HG03196 (cell line): ENCODE data around the gene TMCC3.

Experiments
- ATAC-seq: cut with Tn5 transposase; IDR thresholded peaks from one replicate; pipeline ENCODE4 v1.9.1; 2021; ENCODE audit not compliant: unreplicated experiment

TMCC3 gene

DNA sequence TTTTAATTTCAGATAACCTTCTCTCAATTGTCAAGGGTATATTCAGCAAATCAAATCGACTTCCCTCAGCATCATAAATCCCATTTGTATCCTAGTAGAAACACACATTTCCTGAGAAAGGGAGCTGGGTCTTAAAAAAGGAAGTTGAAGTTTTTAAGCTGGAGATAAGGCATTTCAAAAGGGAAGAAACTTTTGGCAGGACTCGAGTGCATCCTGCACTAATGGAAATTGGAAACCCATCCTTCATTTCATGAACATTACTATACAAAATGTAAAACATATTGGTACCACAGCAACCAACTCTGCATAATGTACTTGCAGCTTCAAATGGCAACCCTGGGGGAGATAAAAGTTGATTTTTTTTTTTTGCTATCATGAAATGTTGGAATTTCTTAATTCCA is 23.7 kb upstream of the TMCC3 start:
- no peak for ATAC-seq

DNA sequence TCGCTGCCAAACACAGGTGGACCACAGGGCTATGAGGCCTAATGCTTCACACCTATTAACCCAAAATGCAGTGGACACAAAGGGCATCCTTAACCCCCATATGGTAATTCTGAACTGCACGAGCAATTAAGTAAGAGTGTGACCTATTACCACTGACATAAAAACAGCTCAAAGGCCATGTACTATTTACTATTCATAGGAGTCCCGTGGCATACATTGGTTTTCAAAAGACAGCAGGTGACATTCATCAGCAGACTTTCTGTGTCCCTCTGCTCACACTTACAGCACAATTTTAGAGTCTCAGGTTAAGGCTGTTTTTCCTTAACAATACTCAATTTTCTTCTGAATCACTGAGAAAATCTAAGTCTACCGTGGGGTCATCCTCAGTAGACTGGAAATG is 23.1 kb upstream of the TMCC3 start:
- no peak for ATAC-seq

DNA sequence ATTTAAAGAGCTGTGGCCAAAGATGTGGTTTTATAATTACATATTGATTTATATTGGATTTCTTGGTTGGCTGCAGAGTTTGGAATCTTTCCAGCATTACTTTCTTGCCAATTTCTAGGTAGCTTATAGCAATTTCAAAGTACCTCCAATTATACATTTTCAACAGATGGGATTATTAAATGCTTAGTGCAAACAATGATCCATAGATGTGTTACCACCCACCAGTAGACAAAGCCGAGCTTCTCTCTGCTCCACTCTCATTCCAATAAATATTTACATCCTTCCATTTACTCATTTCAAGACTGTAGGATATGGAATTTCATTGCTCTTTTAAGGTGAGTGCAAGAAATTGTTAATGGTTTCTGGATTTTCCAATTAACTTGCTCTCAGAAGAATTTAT is 21.6 kb upstream of the TMCC3 start:
- no peak for ATAC-seq

- no peak for ATAC-seq
These were observed 20.5 kb upstream of the TMCC3 start for GRCh38 chr12:94670898-94671297.

DNA sequence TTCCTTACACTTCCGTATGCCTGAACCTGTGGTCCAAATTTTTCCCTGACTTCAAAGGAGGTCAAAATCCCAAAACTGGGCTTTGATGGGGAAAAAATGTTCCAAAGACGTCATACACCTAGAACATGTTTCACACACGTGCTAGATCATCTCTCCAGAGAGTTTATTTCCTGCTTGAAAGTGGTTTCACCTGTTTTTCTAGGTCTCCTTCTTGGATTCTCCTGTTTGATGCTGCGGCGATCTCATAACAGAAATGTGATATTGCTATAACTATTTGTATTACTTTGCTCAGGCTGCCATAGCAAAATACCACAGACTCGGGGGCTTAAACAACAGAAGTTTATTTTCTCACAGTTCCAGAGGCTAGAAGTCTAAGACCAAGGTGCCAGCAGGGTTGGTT is 19.7 kb upstream of the TMCC3 start:
- ATAC-seq = no peak

DNA sequence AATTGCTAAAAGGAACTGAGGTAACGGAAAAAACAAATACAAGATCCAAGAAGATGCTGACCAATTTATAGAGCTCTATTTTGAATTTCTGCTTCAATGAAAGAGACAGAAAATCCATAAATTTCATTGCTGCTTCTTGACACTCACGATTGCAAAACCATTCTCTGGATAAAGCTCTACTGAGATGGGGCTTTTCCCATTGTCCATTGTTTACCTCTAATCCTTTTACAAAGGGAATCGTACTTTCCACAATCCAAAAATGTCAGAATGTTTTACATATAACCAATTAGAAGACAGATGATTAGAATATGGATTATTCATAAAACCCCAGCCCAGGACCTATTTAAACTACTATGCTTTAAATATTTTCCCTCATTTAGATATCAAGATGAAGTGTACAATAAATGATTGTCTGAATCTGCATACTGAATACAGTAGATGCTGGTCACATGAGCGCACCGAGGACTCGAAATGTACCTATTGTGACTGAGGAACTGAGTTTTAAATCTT is 16.7 kb upstream of the TMCC3 start:
- ATAC-seq = no peak

GRCh38 chr12:94666158-94666557 is 15.8 kb upstream of the TMCC3 start:
- ATAC-seq = no peak

DNA sequence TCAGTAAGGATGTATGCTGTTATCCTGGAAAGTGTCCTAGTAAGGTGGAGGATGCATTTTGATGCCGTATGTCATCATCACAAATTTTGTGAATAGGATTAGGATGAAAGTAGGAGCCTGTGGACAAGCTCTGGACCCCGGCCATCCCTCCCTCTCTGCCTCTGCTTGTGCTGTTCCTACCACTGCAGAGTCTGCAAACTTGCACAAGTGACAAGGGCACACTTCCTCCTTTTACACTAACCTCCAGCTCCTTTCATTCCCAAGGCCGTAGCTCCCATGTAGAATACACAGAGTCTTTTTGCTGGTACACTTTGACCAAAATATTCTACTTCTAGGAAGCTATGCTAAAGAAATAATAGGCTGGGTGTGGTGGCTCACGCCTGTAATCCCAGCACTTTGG is 13.3 kb upstream of the TMCC3 start:
- ATAC-seq = no peak

DNA sequence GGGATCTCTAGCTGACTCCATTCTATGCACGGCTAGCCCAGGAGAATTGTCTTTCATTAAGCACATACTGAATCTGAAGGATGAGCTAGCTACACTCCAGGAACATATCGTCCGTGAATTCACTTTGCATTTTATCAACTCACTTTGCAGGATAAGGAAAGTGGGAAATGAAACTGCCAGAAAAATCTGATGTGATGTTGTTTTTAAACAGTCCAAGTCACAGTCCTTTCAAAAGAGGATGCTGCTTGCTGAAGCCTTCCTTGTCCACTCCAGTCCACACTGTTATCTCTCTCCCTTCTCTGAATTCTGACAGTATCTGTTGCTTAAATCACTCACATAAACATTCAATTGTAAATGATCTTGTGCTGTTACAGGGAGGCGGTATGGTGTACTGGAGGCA is 12.7 kb upstream of the TMCC3 start:
- ATAC-seq = no peak

DNA sequence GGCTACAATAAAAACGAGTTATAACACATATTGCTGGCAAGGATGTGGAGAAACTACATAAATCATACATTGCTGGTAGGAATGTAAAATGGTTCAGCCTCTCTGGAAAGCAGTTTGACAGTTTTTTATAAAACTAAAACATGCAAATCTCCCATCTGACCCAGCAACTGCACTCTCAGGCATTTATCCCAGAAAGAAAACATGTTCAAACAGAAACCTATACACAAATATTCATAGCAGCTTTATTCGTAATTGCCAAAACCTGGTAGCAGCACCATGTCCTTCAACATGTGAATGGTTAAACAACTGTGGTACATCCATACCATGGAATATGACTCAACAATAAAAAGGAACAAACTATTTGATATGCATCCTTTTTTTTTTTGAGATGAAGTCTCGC is 10.1 kb upstream of the TMCC3 start:
- no peak for ATAC-seq

- ATAC-seq = no peak
These were observed 9.1 kb upstream of the TMCC3 start for GRCh38 chr12:94659346-94659930.

GRCh38 chr12:94658931-94659330 is 8.6 kb upstream of the TMCC3 start:
- ATAC-seq = no peak

- ATAC-seq = no peak
These were observed 6.2 kb upstream of the TMCC3 start for GRCh38 chr12:94656556-94656955.

DNA sequence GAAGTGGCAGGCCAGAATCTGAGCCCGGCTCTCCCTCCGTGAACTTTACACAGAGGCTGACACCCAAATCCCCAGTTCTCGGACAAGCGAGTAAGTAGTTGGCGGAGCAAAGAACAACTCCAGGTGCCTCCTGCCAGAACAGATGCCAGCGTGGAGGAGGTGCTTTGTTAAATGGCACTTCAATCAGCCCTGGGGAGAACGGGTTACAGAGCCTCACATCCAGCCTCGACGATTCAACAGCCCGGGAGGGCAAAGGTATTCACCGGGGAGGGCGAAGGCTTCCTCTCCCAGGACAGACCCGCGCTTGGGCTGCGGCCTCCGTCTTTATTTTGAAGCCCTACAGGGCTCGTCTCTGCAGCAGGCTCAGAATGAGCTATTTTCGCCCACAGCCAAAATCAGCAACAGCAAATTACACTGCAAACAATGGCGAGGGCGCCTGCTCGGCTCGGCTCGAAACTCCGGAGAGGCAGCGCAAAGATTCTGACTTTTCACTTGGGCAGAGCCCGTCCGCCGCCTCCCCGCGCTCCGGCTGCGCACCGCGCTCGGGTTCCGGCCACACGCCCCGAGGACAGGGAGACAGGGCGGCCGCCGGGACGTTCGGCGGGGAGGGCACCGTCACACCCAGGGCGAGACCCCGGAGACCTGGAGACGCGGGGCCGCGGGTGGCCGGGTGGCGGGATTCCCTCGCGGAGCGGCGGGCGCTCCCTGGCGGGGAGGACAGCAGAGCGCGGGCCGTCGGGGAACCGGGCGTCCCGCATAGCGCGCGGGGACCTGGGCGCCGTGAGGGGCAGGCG is 811 bp downstream of the TMCC3 start:
- peak; percentile 52 for ATAC-seq

DNA sequence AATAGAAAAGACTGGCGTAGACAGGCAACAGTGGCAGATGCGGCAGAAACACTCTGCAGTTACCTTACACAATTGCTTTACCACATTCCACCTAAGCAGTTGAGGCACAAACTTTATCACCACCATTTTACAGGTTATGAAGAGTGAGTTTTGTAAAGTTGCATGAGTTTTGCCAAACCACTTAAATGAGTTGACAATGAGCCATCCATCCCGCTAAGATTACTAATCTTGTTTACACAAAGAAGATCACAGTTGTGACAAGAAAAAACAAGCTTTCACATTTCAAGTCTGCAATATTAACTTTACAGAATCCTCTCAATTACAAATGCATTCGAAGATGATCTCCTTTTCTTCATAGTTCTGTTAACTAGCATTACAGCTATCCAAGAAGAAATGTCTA is 1.8 kb downstream of the TMCC3 start:
- ATAC-seq = no peak

DNA sequence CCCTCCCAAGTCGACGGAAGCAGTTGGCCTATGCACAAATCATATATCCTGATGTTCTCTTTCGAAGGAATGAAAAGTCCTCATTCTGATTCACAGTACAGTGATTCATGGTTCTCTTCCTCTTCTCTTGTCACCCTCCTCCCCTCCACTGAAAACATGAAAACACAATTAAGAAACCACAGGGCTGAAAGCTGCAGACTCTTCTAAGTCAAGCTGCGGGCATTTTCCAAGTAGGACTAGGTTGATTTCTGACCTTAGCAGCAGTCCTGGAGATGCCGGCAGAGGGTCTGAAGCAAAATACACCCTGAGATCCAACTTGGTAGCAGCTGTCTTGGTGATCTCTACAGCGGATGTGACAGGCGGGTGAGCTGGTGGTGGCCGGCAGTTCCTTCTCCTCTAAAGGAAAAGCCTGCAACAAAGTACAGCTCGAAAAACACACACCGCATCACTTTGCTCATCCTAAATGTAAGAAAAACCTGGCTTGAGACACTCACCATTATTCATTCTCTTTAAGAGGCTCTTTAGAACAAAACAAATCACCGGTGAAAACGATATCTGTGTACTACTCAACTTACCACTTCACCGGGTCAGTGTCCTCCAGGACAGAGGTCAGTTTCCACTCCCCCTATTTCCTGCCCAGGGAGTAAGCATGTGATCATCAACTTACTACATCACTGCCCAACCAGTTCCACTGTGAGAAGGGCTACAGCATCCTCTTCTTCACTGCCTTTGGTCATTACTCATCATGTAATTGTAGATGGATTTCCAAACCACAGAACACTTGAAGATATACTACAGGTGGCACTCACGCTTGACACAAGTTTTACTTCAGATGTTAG is 6.0 kb downstream of the TMCC3 start:
- peak; percentile 55 for ATAC-seq

DNA sequence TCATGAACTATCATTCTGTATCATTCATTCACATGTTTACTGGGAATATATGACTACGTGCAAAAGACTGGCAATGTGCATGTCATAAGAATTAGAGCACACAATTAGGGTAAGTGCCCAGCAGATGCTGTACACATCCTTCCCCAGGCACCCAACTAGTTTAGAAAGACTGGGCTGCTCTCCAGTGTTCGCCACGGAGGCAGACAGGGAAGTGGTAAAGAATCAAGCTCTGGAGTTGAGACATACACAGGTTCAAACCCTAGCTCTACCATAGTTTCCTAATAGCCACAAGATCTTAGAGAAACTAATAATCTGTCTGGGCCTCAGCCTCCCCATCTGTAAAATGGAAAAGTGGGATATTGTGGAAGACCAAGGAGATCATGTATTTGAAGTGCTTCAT is 6.8 kb downstream of the TMCC3 start:
- ATAC-seq = no peak

GRCh38 chr12:94641283-94641682 is 9.1 kb downstream of the TMCC3 start:
- ATAC-seq = no peak

DNA sequence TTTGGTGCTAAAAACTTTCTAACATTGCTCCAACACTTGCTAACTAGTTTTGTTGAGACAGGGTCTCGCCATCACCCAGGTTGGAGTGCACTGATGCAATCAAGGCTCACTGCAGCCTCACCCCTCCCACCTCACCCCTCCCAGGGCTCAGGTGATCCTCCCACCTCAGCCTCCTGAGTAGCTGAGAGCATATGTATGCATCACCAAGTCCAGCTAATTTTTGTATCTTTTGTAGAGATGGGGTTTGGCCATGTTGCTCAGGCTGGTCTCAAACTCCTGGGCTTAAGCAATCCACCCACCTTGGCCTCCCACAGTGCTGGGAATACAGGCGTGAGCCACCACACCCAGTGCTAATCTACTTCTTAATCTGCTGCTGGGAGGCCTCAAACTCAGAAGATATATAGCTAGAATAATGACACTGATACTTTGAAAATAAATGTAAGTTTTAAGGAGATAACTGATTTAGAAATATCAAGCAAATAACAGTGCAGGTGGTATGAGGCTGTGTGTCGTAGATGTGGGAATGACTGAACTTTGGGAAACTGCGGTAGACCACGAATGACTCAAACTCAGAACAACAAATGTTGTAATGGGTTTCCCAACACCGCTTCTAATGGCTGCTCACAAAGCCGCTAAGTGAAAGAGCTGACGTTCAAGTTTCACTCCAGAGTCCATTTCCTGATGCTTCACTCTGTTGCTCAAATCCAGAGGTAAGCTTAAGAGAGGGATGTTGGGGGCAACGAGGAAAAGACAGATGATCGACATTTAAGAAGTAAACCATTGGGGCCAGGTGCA is 10.0 kb downstream of the TMCC3 start:
- peak; percentile 50 for ATAC-seq

DNA sequence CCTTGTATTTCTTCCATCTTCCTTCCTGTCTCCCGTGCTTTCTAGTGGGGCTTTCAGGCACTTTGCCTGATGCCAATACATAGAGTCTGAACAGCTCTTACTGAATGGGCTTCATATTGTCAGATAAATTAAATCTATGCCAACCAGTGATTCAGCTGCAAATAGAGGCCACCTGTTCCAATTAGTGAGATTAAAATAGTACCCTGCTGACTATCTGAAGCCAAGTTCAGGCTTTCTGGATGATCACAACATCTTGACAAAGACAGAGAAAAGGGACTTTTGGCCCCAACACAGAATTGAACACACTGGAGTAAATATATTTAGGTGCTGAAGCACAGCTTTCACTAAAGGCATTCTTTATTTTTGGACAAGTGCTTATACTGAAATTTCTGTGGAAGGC is 11.8 kb downstream of the TMCC3 start:
- no peak for ATAC-seq
